ENCODE data around the gene MSH3.

GRCh38 chr5:80754900-80755299, 100.4 kb downstream of the MSH3 start:
- TF ChIP-seq GATA2 (IDR thresholded peaks at IDR 0.05; ENCODE audit: low read depth, low read length) (no peak), GATA3 (IDR thresholded peaks at IDR 0.05; ENCODE audit: low read depth, low read length) (no peak)
